Thyroid gland (tissue), 4 donors: ENCODE data around the gene SOAT2.

Experiments
- POLR2A ChIP-seq, 2 donors: fragments of 450-650 bp; IDR thresholded peaks; one replicate each; pipeline ENCODE4 v1.6.1; 2017; ENCODE audit warnings: antibody characterized with exemption in 2 of 2, mild to moderate bottlenecking in 2 of 2, moderate library complexity in 1 of 2
- TF ChIP-seq, protein P1 (sequence below), 6 experiments: fragments of 200-600 bp in 3 of 6; fragments of 450-650 bp in 3 of 6; sonication (generic) in 3 of 6; IDR thresholded peaks; one replicate each; pipeline ENCODE4 v1.5.1; 2016 to 2019; ENCODE audit warnings: antibody characterized with exemption in 6 of 6, mild to moderate bottlenecking in 2 of 6, inconsistent platforms in 1 of 6, moderate library complexity in 1 of 6

DNA sequence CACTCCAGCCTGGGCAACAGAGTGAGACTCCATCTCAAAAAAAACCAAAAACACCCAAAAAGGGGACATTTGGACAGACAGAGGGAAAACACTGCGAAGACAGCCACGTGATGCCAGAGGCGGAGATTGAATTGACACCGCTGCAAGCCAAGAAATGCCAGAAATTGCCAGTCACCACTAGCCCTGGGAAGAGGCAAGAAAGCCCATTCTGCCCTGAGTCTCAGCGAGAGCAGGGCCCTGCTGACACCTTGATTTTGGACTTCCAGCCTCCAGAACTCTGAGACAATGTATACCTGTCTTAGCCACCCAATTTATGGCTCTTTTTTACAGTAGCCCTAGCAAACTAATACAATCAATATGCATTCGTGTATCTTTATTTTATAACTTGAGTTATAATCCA is 13.2 kb upstream of the SOAT2 start:
- TF ChIP-seq, protein P1, sequence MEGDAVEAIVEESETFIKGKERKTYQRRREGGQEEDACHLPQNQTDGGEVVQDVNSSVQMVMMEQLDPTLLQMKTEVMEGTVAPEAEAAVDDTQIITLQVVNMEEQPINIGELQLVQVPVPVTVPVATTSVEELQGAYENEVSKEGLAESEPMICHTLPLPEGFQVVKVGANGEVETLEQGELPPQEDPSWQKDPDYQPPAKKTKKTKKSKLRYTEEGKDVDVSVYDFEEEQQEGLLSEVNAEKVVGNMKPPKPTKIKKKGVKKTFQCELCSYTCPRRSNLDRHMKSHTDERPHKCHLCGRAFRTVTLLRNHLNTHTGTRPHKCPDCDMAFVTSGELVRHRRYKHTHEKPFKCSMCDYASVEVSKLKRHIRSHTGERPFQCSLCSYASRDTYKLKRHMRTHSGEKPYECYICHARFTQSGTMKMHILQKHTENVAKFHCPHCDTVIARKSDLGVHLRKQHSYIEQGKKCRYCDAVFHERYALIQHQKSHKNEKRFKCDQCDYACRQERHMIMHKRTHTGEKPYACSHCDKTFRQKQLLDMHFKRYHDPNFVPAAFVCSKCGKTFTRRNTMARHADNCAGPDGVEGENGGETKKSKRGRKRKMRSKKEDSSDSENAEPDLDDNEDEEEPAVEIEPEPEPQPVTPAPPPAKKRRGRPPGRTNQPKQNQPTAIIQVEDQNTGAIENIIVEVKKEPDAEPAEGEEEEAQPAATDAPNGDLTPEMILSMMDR (IDR thresholded peaks at IDR 0.05) = no peak
- TF ChIP-seq POLR2A (IDR thresholded peaks at IDR 0.05) = no peak
